HG03103 (cell line): ENCODE results near the gene MSI2.
"Not testable (repeated sequence)": the region's sequence is repeated elsewhere in the genome, so short reads cannot be mapped to it uniquely, and the experiment has no call there.

Source experiments
- ATAC-seq: cut with Tn5 transposase; IDR thresholded peaks from one replicate; pipeline ENCODE4 v1.9.1; 2021; ENCODE audit warnings: low read depth; ENCODE audit not compliant: unreplicated experiment

Gene MSI2

GRCh38 chr17:57621791-57622190, 365.5 kb downstream of the MSI2 start:
- ATAC-seq = not testable (repeated sequence)

- ATAC-seq = no peak
These were observed 366.0 kb downstream of the MSI2 start for GRCh38 chr17:57622306-57622682.

DNA sequence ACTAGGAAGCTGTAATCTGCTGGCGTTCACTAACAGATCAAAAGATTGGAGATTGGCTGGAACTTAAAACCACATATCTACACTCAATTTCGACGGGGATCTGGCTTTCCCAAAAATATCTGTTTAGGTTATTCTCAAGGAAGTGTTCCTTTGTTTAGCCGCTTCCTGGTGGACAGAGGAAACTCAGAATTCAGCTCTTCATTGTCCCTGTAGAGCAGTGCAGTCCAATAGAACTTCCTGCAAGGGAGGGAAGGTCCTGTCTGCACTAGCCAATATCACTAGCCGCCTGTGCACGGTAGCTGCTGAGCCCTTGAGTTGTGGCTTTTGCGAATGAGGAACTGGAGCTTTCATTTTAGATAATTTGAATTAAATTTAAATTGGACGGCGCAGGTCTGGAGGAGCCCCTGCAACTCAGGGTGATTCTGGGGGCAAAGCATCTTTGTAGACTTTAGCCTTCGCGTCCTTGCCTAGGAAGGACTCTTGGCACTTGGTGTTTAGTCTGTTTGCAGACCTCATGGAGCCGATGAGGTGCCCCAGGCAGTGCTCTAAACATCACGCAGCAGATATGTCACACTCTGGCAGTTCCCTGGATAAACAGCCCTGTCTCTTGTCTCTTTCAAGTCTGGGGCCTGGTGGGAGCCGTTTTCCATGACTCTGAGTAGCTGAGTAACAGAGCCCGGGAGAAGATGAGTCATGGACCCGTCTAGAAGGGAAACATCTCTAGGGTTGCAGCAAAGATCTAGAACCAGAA, 366.5 kb downstream of the MSI2 start:
- peak; percentile 83 for ATAC-seq

GRCh38 chr17:57623620-57624019, 367.3 kb downstream of the MSI2 start:
- ATAC-seq = no peak

- ATAC-seq = no peak
These were observed 368.1 kb downstream of the MSI2 start for GRCh38 chr17:57624386-57624785.

DNA sequence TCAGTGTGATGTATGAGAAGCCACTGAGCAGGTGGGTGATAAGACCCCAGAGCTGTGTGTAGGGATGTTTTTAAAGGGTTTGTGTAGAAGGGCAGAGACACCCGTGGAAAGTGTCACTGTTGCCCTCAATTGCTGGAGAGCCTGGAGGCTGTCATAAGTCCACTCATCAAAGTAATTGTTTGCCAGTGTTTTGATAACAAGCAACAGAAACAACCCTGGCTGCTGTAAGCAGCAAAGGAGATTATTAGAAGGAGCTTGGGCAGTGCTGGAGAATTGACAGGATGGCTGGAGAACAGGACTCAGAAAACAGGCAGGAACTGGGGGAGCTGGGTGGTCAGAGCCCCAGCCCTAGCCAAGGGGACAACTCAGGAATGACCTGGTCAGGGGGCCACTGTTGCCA, 369.2 kb downstream of the MSI2 start:
- ATAC-seq = no peak

- no peak for ATAC-seq
These were observed 369.6 kb downstream of the MSI2 start for GRCh38 chr17:57625957-57626356.

DNA sequence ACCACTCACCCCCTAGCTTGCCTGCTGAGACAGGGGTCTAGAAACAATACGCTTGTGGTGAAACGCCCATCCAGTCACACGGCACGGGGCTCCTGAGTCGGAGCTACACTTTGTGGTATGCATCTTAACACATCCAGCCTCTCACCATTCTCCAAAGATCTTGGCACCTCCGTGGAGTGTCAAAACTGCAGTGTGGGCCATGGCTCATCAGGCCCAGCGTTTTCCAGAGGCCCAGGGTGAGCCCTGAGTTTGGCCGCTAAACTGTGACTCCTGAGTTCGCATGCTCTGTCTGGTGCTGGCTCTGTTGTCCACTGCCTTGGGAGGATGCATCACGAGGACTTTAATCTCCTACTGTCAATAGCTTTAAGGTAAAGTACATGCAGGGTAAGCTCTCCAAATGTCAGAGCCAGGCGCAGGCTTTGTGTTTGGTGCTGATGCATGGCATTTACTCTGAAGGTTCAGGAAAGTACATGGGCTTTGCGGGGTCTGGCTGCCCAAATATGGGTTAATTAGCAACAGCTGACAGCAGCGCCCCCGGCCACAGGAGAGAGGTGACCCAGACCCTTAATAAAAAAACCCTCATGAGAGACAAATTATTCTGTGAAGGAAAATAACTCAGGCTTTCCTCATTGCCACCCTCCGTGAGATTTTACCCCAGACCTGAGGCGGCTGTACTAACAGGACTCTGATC, 370.3 kb downstream of the MSI2 start:
- no peak for ATAC-seq

DNA sequence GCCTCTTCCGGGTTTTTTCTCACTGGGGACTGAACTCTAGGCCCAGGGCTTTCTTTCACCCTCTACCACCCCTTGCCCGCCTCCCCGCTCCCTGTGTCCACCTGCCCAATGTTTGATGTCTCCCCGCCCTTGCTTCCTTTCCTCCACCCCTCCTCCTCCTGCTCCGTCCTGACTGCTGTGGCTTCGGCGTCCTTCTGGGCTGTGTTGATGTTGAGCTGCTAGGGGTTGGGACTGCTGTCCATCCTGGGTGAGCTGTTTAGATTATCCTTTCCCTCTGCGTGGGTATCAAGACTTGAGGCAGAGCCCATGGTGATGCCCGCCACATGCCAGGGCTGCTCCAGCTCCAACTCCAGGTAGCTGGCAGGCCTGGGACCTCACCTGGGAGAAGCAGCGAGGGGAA, 371.3 kb downstream of the MSI2 start:
- no peak for ATAC-seq

- ATAC-seq = no peak
These were observed 372.1 kb downstream of the MSI2 start for GRCh38 chr17:57628421-57628820.

DNA sequence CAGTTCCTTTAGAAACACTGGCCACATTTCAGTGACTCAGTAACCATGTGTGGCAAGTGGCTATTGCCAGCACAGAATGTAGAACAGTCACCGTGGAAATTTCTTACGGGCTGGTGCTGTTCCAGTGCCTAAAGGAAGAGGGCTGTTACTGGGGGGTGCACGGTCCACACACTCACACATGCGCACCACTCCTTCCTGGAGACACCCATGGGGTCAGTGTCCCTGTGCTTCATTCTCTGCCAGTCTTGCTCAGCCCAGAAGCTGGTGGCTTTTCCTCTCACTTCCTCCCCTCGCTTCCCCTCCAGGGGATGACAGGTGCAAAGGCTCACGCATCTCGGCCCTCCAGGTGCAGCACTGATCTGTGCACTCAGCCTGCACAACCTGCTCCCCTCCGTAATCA, 373.1 kb downstream of the MSI2 start:
- ATAC-seq = peak; percentile 87

GRCh38 chr17:57629886-57630285, 373.6 kb downstream of the MSI2 start:
- no peak for ATAC-seq

- ATAC-seq = no peak
These were observed 374.4 kb downstream of the MSI2 start for GRCh38 chr17:57630736-57631135.

- no peak for ATAC-seq
These were observed 375.5 kb downstream of the MSI2 start for GRCh38 chr17:57631871-57632270.

GRCh38 chr17:57632294-57632693, 376.0 kb downstream of the MSI2 start:
- ATAC-seq = no peak

DNA sequence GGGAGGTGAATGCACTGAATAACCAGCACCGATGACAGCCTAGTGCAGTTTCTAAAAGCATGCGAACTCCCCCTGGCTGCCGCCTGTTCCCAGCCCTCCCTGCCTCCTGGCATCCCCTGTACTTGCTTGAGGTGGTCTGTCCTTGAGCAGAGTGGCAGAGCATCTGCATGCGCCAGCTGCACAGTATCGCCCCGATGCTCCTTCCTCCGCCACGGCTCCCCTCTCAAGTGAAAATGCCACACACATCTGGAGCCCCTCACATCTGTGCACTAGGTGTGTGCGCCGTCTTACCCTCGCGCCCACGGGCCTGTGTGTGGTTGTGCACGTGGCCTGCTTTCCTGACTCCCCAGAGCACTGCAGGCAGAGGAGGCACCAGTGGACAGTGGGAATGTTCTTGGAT, 376.9 kb downstream of the MSI2 start:
- no peak for ATAC-seq

GRCh38 chr17:57634713-57635465, 378.6 kb downstream of the MSI2 start:
- no peak for ATAC-seq

GRCh38 chr17:57636274-57636673, 380.0 kb downstream of the MSI2 start:
- ATAC-seq = no peak

DNA sequence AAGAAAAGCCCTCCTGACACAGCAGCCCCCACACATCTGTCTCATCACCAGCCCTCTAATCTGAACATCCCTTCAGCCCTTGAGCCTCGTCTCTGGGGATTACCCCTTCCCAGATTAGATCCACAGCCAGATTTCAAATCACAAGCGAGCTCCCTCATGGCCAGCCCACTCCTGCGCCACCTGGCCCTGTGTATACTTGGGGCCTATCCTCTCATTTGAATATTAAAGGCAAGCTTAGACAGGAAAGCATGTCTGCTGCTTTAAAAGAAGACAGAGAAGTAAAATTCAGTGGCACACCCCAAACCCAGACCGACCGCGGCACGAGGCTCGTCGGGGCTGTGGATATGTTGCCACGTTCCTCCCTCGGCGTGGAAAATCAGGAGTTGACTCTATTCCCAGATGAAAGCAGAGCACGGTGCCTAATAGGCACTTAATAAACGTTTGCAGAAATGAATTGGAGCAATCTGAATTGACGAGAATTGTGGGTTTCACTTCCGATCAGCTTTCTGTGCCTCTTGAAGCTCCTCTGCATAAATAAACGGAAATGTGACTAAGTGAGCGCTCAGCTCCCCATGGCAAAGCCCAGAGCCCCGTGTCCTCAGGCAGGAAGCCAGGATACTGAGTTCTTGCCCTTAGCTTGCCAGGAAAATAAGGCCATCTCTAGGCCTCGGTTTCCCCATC, 380.8 kb downstream of the MSI2 start:
- ATAC-seq = no peak

- ATAC-seq = no peak
These were observed 381.3 kb downstream of the MSI2 start for GRCh38 chr17:57637666-57638010.

DNA sequence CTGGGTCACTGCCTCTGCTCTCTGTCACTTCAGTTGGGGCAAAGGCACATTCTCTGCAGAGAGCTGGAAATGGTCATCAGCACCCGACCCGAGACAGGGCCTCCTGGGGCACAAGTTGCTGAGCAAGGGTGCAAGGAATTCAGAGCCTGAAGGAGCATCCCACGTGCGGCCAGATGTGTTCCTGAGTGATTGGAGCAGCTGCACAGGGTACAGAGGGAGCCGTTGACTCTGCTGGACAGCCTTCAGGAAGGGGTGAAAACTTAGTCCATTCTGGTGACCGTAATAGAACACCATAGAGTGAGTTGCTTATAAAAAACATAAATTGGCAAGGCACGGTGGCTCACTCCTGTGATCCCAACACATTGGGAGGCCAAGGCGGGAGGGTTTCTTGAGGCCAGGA, 382.0 kb downstream of the MSI2 start:
- no peak for ATAC-seq
